ENCODE data around the gene ABCB6.
A peak's percentile ranks its signal among the peaks of the same experiment; 100 is the strongest.

The ABCB6 gene

DNA sequence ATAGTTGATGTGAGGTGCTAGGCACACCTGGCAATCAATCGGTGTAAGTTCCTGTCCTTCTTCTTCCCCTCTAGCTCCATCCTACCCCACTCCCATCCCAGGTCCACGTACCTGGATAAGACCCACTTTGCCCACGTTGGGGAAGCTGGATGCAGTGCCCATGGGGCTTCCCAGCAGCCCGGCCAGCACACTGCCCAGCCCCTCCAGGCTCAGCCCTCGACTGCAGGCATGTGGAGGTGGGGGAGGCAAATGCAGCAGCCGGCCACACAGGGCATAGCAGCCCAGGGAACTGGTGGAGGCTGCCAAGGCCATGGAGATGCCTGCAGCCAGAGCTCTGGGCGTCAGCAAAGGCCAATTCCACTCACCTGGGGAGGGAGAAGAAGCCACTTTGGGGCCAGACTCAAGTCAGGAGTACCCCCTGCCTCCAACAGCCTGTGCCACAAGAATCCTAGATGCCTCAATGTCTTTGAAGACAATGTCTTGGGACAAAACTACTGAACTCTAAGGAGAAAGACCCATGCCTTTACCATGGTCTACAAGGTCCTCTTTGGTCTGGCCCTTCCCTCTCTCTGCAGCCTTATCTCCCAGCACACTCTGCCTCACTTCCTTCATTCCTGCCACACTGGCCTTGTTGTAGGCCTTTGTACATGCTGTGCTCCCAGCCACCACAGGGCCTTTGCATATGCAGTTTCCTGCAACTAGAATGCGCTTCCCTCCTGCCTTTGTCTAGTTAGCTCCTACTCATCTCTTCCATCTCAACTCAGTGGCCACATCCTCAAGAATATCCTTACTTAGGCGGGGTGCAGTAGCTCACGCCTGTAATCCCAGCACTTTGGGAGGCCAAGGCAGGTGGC is 53.5 kb downstream of the ABCB6 start:
- DNase-seq: no peak

DNA sequence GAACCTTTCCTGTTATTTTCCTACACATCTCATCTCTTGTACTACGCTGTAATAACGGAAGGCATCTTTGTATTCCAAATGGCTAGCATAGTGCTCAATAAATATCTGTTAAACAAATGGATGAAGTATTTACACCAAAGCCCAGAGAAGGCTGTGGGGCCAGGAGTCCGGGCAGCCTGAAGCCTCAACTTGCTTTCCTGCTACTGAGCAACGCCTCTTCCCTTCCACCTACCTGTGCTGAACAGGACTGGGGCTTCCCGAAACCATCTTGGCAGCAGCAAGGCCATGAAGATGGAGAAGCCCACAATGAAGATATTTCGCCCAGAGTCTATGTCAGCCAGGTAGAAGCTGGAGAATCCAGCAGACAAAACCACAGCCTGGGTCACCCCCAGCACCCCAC is 55.6 kb downstream of the ABCB6 start:
- no peak for DNase-seq

DNA sequence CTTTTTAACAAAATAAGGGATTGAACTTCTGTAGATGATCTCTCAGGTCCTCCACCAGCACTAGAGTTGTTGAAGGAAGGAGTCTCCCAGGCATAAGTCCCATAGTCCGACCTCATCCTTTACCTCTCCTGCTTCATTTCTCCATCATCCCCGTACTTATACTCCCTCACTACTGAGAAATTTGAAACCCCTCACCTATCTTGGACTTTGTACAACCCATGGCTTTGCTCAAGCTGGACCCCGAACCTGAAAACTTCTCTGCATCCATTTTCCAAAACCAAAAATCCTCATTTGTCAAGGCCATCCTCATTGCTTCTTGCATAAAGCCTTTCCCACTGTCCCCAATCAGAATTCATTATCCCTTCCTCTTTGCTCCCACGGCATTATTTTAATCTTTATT is 57.7 kb downstream of the ABCB6 start:
- no peak for DNase-seq

DNA sequence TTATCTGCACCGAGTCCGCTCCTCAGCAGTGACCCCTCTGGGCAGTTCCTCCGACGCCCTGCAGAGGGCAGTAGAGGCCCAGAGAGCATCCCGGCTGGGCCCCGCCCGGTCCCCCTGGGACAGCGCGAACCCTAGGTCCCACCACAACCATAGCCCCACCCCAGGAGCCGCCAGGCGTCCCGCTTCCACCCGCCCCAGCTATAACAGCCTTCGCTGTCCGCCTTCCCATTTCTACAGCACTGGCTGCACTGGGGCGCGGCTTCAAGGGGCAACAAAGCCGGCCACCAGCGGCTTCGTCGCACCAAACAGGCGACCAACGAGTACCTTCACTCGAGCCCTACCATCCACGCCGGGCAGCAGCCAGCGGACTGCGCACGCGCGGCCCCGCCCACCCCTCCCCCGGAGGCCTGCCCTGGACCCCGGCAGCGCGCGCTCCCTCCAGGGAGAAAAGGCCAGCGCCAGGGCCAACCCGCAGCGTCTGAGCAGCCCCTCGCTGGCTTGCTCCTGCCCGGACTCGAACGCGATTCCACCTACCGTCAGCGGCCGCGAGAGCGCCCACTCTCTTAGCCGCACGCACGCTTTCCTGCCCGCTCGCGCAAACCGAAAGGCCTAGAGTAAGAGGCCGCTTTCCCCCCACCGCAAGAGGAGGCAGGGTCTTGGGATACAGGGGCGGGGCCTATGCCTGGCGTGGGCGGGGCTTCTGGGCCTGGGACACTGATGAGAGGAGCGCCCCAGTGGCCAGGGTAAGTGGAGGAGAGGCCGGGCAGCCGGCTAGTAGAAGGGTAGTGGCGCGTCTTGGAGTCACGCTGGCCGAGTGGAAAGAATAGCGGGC is 58.4 kb downstream of the ABCB6 start, which contains the start of gene NHEJ1:
Gene NHEJ1, minus strand, starts transcription at position 630 of the 832 bp plus-strand sequence. CDS start 2,453 bp downstream, outside the sequence.
- peak; percentile 94 for DNase-seq
